HuH-7 (cell line): ENCODE results near the gene TTYH3.
"Not testable (repeated sequence)": the region's sequence is repeated elsewhere in the genome, so short reads cannot be mapped to it uniquely, and the experiment has no call there.

Source experiments
- DNase-seq: peaks from one replicate; pipeline ENCODE4 v3.0.0; 2011; ENCODE audit warnings: low spot score

TTYH3 gene

GRCh38 chr7:2666155-2666554 is 34.4 kb downstream of the TTYH3 start:
- DNase-seq: no peak

DNA sequence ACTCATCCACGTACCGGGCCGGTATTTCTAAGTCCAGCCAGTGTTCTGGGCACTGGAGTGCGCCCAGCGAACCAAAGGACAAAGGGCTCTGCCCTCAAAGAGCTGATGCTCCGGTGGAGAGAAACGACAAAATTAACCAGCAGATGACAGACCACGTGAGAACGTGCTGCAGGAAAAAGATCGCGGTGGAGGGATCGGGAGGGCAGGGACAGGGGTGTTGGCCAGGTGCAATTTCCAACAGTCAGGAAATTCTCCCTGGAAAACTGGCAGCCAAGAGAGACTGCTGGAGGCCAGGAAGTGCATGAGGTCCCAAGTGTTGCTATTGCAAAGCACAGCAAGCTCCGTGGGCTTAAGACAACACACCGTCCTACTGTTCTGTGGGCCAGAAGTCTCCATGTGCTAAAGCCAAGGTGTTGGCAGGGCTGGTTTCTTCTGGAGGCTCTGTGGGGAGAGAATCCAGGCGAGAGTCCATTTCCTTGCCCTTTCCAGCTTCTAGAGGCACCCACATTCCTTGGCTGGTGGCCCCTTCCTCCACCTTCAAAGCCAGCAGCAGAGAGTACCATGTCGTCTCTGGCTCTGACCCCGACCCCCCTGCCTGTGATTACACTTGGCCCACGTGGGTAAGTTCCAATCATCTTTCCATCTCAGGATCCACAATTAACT is 34.9 kb downstream of the TTYH3 start:
- no peak for DNase-seq

- DNase-seq: no peak
Observed at GRCh38 chr7:2667843-2668242, 36.1 kb downstream of the TTYH3 start.

DNA sequence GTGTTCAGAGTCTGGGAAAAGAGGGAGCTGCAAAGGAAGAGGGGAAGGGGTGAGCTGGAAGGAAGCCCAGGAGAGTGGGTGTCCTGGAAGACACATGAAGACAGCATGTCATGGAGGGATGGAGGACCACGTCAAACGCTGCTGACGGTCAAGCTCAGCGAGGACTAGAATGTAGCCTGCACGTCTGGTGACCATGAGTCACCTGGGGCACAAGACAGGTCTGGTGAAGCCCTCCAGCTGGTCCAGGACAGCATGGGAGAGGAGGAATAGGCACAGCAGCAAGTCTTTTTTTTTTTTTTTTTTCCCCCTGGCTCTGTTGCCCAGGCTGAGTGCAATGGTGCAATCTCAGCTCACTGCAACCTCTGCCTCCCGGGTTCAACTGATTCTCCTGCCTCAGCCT is 36.6 kb downstream of the TTYH3 start:
- no peak for DNase-seq

- DNase-seq: no peak
Observed at GRCh38 chr7:2670171-2670570, 38.4 kb downstream of the TTYH3 start.

DNA sequence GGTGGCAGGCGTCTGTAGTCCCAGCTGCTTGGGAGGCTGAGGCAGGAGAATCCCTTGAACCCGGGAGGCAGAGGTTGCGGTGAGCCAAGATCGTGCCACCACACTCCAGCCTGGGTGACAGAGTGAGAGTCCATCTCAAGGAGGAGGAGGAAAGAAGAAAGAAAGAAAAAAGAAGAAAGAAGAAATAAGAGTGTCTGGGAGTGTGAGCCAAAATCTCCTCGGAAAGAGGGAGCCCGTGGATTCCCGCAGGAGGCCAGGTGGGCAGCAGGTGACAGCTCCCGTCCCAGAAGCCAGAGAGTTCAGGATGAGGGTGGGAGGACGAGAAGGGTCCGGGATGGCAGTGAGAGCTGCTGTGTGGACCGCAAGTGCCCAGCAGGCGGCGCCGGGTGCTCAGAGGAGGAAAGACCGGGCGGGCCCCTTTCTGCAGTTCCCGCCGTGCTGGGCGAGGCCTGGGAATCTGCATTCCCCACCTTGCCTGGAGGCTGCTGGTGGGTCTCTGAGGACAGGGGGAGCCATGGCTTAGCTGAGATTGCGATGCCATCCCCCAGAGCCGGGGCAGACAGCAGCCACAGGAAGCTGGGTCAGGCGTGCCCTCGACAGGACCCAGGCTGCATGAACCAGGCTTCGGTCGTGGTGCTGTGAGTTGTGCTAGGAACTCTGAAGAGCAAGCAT is 39.1 kb downstream of the TTYH3 start:
- DNase-seq: peak; percentile 94

DNA sequence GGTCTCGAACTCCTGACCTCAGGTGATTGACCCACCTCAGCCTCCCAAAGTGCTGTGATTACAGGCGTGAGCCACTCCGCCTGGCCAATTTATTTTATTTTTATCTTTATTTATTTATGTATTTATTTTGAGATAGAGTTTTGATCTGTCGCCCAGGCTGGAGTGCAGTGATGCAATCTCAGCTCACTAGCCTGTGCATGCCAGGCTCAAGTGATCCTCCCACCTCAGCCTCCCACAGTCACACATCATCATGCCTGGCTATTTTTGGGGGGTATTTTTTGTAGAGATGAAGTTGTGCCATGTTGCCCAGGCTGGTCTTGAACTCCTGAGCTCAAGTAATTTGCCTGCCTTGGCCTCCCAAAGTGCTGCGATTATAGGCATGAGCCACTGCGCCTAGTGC is 41.4 kb downstream of the TTYH3 start:
- not testable (repeated sequence) for DNase-seq

GRCh38 chr7:2673934-2674333 is 42.1 kb downstream of the TTYH3 start:
- no peak for DNase-seq

DNA sequence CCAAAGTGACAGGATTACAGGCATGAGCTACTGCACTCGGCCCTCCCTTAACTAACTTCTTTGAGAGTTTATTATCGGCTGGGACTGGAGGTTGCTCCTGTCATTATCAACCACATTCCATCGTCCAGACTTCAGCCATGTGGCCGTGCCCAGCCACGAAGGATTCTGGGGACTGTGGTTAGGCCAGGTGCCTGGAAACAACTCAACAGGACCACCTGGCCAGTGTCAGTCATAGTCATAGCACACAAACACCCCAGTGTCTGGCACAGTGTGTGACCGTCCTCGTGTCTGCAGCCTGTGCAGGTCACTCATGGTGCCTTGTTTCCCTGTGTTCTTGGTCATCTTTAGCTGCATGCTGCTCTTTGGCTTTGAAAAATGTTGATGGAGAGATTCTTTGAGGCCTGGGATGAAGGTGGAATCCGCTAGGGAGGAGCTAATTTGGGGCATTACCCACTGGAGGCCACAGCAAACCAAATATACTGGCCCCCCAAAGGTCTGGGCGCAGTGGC is 43.5 kb downstream of the TTYH3 start:
- DNase-seq: no peak

GRCh38 chr7:2676576-2676975 is 44.8 kb downstream of the TTYH3 start:
- DNase-seq: not testable (repeated sequence)

GRCh38 chr7:2678454-2678853 is 46.7 kb downstream of the TTYH3 start:
- DNase-seq: not testable (repeated sequence)

- DNase-seq: not testable (repeated sequence)
Observed at GRCh38 chr7:2679135-2680127, 47.6 kb downstream of the TTYH3 start.

GRCh38 chr7:2680256-2680655 is 48.5 kb downstream of the TTYH3 start:
- DNase-seq: no peak

GRCh38 chr7:2680792-2681490 is 49.2 kb downstream of the TTYH3 start:
- DNase-seq: peak; percentile 98

DNA sequence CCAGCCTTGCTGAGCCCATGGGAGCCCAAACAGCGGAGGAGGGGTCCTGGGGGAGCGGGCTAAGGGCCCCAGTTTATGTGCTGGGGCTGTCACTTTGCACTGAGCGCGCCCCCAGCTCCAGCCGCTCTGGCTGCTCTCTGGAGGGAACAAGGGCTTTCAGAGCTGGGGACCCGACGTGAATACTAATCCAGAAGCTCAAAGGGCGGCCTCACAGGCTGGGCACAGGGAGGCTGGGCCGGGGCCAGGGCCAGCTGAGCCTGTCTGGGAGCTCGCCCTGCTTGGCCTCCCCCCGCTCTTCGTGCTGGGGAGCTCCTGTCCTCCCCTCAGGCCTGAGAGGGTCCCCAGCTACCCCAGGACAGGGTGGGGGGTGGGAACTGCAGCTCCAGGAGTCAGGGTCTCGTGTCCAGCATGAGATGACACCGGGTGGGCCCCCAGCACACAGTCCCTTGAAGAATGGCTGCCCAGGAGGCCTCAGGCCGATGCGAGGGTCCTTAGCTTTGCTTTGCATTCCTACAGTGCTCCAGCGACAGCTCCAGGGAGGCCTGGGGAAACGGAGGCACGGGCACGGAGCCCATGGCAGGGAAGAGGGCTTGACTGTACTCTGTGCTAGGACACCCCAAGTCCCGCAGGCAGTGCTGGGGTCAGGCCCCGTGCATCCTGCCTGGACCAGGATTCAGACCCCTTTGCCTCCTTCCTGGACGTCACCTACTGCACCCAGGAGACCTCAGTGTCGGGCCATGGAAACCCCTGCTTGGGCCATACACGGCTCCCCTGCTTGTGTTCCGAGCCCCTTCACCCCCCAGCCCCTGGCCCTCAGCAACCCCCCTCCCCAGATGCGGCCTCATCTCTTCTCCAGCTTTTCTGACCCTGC is 50.4 kb downstream of the TTYH3 start:
- no peak for DNase-seq

DNA sequence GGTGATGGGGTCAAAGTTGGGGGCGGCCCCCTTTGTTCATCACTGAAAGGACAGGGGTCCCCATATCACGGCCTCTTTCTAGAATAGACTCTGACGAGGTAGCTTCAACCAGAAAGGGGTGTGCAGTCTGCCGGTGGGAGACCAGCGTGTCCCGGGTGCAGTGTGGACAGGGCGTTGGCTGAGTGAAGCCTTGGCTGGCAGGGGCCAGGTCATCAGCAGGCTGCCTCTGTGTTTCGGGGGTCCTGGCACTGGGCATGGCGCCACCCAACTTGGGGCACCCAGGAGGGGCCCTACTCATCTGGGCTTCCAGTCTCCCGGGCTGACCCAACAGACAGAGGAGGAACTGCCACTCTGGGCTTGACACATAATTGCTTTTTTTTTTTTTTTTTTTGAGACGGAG is 52.7 kb downstream of the TTYH3 start:
- no peak for DNase-seq

DNA sequence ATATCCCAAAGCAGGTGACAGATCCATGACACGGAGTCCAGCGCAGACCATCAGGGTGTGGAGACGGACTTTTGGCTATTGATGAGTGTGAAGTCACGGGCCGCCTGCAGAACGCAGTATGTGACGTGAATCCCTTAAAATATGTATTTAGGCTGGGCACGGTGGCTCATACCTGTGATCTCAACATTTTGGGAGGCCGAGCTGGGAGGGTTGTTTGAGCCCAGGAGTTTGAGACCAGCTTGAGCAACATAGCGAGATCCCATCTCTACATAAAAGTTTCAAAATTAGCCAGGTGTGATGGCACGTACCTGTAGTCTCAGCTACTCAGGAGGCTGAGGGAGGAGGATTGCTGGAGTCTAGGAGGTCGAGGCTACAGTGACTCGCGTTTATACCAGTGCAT is 54.3 kb downstream of the TTYH3 start:
- DNase-seq: no peak

GRCh38 chr7:2687338-2687869 is 55.6 kb downstream of the TTYH3 start:
- DNase-seq: no peak

DNA sequence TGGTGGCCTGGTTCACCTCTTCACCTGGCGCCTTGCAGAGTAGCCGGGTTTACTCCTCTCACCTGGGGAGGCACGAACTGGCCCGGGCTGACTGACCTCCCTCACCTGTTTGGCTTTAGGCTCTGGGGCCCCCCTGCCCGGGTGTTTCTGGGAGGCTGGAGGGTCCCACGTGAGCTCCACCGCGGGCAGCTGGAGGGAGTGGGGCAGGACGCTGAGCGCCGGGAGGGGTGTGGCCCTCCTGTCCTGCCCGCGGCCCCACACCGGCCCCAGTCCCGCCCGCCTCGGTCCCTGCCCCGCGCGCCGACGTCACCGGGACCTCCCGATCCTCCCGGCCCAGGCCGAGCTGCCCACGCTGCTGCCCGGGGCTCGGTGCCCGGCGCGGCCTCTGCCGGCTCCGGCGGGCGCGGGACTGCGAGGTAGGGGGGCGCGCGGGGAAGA is 56.1 kb downstream of the TTYH3 start, which contains the start of gene AMZ1:
Gene AMZ1 (plus strand): TSS at position 322 of the 438 bp plus-strand sequence. CDS start 12,250 bp downstream, outside the sequence.
- no peak for DNase-seq
